ENCODE results near the gene ADRM1.

ADRM1 gene

DNA sequence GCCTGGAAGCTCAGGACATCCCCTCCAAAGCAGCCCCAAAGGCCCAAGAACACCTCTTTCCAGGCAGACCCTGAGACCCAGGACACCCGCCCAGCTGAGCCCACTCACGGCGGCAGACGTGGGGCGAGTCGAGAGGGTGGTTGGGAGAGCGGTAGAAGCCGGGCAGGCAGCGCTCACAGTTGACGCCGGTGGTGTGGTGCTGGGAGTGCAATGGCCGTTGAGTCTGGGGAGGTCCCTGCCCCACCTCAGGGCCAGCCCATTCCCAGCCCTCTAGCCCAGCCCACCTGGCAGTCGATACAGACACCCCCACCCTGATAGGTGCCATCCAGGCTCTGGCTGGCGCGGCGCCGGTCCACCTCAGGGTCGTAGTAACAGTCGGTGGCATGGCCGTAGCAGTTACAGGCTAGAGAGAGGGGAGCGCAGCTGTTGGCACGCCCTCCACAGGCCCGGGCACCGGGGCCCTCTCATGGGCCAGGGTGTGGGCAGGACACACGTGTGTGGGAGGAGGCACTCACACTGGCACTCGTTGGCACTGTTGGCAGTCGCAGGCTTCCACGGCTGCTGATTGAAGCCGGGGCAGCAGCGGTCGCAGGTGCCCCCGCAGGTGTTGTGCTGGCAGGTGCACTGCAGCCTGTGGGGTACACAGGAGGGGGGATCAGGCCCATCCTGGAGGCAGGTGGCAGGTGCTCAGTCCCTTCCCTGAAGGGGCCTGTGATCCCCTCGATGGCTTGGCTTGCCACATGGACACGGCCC is 43.8 kb downstream of the ADRM1 start:
- ATAC-seq (peak; percentile 28), DNase-seq (no peak)
- no peaks in the 10 kb centered on the region for H3K4me1 Mint-ChIP-seq

DNA sequence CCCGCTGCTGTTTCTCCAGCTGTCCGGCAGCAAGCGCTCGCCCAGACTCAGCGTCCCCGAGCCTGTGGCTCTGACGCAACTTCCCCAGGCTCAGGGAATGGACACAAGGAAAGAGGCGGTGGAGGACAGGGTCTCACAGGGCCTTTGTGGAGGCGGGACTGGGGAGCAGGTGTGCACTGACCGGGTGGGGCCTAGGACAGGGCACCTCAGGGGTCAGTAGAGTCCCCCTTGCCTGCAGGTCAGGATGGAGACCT is 44.3 kb downstream of the ADRM1 start:
- no peak overlapping the region for H3K4me3 Mint-ChIP-seq
- no peaks in the 10 kb centered on the region for H3K4me1 Mint-ChIP-seq
- H3K27me3 Mint-ChIP-seq, result no peaks in the 10 kb centered on the region
- H3K9me3 Mint-ChIP-seq, result peaks cover 14 to 16% of the 10 kb centered on the region in 2 donors
- DNase-seq, result no peak
- no peak overlapping the region for H3K27ac Mint-ChIP-seq
- no peak for ATAC-seq

More for the DNA sequence above, 43.8 kb downstream of the ADRM1 start:
- Mint-ChIP-seq H3K4me3 (no peak overlapping the region), H3K27ac (no peak overlapping the region), H3K27me3 (no peaks in the 10 kb centered on the region), H3K9me3 (peaks cover 14 to 16% of the 10 kb centered on the region in 2 donors)

DNA sequence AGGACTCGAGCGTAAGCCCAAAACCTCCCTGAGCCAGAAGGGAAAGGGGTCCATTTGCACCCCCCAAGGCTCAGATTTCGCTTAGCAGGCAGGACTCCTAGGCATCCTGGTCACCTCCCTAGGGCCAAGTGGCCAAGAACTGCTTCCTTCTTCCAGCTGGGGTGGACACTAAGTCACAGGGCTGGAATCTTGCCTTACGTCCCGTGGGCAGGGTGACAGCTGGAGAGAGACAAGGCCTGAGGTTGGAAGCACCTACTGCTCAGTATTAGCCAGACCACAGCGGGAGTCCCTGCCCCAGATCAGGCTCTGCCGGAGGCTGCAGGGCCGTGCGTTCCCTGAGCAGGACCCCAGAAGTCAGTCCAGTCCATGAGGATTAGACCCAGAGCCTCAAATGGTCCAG is 44.6 kb downstream of the ADRM1 start:
- Mint-ChIP-seq H3K4me1 (no peaks in the 10 kb centered on the region), H3K4me3 (no peak overlapping the region), H3K9me3 (peaks cover 14 to 16% of the 10 kb centered on the region in 2 donors), H3K27me3 (no peaks in the 10 kb centered on the region), H3K27ac (no peak overlapping the region)
- DNase-seq (no peak), ATAC-seq (no peak)

DNA sequence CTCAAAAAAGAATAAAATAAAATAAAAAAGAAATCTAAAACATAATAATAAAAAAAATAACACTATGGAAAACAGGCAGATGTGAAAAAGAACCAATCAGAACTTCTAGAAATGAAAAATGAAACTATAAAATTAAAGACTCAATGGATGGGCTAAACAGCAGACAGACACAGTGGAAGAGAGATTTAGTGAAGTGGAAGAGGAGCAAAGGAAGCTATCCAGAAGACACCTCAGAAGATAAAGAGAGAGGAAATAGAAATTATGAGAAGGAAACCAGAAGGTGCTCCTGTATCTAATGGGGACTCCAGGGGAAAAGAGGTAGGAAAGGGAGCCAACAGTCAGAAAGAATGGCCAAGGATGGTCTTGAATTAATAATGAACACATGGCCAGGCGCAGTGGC is 45.8 kb downstream of the ADRM1 start:
- ATAC-seq, result no peak

DNA sequence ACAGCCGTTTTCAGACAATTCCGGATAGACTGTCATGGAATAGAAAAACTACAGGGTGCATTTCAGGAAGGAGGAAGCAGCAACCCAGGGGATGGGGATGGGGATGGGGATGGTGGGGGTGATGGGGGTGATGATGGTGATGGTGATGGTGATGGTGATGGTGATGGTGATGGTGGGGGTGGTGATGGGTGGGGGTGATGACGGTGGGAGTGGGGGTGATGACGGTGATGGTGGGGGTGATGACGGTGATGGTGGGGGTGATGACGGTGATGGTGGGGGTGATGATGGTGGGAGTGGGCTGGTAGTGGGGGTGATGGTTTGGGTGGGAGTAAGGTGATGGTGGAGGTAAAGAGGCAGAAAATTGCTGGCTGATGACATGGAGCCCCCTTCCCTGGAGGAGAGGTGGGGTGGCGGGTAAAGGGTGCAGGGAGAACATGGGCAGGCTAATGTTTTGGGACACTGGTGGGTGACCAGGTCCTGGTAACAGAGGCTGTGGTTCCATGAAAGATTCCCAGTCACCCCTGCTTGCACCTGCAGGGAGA is 46.8 kb downstream of the ADRM1 start:
- ATAC-seq, result no peak
- Mint-ChIP-seq H3K4me1 (no peaks in the 10 kb centered on the region), H3K27me3 (no peaks in the 10 kb centered on the region), H3K4me3 (no peak overlapping the region), H3K9me3 (peaks cover 14 to 16% of the 10 kb centered on the region in 2 donors), H3K27ac (no peak overlapping the region)
- DNase-seq, result no peak

More for the DNA sequence above, 45.8 kb downstream of the ADRM1 start:
- DNase-seq, result no peak
- Mint-ChIP-seq H3K27ac (no peak overlapping the region), H3K4me1 (no peaks in the 10 kb centered on the region), H3K4me3 (no peak overlapping the region), H3K9me3 (peaks cover 14 to 16% of the 10 kb centered on the region in 2 donors), H3K27me3 (no peaks in the 10 kb centered on the region)

DNA sequence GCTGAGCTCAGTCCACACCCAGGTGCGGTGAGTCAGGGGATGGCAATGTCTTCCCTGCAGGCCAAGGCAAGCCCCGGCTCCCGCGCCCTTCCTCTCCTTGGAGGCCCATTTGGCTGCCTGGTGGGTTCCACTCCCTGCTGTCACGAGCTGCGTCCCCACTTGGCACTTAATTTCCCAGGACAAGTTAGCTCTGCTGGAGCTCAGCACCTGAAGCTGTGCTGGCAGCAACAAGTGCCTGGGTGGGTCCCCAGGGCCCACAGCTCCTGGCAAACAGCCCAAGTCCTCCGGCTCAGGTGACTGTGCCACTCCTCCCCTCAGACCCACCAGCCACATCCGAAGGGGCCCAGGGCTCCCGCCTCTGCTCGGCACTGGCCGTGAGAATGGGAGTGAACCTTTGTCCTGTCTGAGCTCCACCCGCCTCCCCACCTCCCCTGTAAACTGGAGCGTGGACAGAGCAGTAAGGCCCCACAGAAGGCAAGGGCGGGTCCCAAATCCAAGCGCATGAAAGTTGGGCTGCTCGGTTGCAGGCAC is 47.4 kb downstream of the ADRM1 start:
- Mint-ChIP-seq H3K4me3 (no peak overlapping the region), H3K27ac (no peak overlapping the region), H3K4me1 (no peaks in the 10 kb centered on the region), H3K9me3 (peaks cover 14 to 16% of the 10 kb centered on the region in 2 donors), H3K27me3 (no peaks in the 10 kb centered on the region)
- no peak for DNase-seq
- ATAC-seq, result no peak

DNA sequence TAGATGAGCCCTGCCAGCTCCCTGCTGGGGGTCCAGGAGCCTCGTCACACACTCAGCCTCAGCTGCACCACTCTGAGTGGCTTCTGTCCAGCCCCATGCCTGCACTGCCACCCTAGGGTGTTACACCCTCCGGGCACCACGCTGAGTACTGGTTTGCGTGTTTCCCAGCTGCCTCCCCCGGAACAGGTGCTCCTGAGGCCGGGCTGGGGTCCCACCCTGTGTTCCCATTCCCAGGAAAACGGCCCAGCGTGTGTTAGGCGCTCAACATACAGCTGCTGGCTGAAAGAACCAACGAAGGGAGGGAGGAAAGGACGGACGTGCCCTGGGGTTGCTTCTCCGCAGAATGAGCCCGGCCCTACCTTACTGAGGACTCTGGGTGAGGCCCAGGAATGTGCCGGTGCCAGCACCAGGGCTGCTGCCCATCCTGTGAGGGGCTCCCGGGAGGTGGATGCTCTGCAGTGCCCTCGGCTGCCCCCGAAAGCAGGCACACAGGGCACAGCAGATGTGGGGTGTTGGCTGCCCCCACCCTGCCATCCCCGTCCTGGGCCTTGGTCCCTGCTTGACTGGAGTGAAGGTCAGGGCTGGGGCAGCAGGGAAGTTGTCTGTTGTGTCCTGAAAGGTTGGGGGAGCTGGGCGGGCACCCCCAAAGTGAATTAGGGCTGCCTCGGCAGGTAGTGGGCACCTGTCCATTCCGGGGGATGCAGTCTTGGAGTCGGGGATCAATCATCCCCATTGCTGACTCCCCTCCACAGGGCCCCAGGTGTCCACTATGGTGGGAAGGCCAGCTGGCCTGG is 48.0 kb downstream of the ADRM1 start:
- Mint-ChIP-seq H3K27ac (no peak overlapping the region), H3K9me3 (peaks cover 14 to 16% of the 10 kb centered on the region in 2 donors), H3K4me1 (no peaks in the 10 kb centered on the region), H3K27me3 (no peaks in the 10 kb centered on the region), H3K4me3 (no peak overlapping the region)
- ATAC-seq, result no peak
- DNase-seq, result no peak

DNA sequence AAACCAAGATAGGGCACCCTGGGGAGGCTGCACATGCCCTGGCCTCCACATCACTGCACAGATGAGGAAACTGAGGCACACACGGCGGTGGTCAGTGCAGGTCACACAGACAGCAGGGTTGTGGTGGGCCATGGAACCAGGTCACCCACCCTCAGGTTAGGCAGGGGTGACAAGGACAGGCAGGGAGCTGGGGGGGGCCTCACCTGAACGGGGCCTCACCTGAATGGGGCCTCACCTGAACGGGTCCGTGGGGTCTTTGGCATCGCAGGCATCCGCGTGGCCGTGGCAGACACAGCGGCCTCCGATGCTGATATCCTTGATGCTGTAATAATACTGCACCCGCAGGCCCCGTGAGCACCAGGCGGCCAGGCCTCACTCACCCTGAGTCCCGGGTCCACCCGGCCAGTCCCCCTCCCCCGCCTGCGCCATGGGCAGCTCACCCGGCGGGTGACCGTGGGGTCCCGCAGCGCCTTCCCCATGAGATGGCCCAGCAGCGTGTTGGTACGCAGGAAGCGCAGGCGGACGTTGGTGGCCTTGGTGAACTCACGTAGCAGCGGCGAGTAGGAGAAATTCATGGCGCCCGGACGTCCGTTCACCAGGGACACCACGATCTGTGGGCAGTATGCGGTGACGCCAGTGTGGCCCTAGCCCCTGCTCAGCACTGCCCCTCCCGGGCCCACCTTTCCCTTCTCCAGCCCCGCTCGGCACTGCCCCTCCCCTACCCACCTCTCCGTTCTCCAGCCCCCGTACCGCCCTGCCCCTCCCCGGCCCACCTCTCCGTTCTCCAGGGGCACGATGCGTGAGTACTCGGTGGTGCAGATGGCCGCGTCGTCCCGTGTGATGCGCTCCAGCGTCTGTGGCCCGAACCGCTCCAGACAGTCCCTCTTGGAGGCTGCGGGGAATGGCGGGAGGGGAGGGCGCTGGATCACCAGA is 48.9 kb downstream of the ADRM1 start:
- Mint-ChIP-seq H3K4me1 (no peaks in the 10 kb centered on the region), H3K27me3 (peaks cover 4% of the 10 kb centered on the region), H3K4me3 (no peak overlapping the region), H3K9me3 (peaks cover 14 to 16% of the 10 kb centered on the region in 2 donors), H3K27ac (no peak overlapping the region)
- peak; percentile 34 for ATAC-seq
- no peak for DNase-seq

DNA sequence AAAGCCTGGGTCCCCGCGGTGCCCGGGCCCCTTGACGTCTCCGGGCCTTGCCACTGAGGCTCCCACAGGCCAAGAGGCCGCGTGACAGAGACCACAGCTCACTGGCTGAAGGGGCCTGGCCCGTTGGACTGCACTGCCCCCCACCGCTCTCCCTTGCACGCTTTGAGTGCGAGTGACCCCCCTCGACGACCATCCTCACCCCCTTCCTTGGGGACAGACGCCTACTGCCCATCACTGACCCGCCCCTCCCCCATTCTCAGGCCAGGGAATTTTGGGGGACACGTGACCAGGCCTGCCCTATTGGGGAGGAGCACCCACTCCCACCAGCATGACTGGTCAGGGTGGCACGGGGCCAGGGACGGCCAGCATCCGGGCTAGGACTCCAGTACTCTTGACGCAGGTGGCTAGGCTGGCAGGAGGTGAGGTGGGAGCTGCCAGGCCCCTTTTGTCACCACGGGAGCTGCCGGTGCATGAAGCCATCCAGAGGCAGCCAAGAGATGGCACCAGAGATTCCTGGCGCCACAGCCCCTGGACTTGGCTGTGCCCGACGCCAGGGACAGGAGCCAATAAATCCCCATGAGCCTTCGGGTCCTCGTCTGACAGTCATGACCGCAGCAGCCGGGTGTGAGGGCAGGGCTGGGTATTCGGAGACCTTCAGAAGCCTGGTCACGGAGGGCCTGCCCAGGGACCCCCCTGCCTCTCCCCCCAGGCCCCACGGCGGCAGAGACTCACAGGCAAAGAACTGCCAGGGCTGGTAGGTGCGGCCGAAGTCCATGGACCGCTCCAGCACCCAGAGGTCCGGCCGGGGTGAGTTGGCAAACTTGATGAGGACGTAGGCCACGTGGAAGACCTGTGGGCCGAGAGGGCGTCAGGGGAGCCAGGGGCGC is 49.8 kb downstream of the ADRM1 start:
- no peak overlapping the region for H3K27ac Mint-ChIP-seq
- H3K4me3 Mint-ChIP-seq, result no peak overlapping the region

DNA sequence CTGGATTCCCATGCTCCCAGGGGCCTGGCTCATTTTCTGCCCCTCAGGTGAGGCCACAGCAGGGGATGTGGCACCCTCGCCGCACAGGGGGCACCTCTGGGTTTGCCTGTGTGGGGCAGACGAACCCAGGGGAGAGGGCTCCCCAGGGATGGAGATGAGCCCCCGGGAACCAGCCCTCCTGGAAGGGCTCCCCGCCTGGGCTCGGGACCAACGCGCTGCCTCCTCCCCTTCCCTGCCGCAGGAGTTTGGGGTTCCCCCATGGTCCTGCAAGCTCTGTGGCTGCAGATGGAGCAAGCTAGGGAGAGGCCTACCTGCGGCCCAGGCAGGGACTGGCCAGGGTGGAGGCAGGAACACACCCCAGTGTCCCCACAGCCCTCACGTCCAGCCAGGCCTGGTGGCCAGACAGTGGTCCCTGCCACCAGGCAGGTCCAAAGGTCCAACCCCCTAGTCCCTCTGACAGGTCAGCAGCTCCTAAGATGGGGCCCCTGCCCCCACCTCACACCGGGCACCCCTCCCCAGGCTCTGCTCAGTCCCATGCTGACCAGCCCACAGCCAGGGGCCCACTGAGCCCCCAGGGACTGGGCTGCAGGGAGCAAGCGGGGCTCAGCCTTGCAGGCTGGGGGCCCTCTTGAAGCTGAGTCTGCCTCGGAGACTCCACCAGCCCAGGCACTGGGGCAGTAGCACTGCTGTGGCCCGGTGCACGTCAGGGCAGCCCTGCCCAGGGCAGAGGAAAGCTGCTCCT is 50.7 kb downstream of the ADRM1 start:
- DNase-seq (no peak), ATAC-seq (peak; percentile 10)
- no peaks in the 10 kb centered on the region for H3K4me1 Mint-ChIP-seq
- H3K4me3 Mint-ChIP-seq, result no peak overlapping the region
- peaks cover 8 to 13% of the 10 kb centered on the region in 2 donors for H3K9me3 Mint-ChIP-seq
- no peak overlapping the region for H3K27ac Mint-ChIP-seq
- peaks cover 9% of the 10 kb centered on the region for H3K27me3 Mint-ChIP-seq

More for the DNA sequence above, 49.8 kb downstream of the ADRM1 start:
- no peaks in the 10 kb centered on the region for H3K4me1 Mint-ChIP-seq
- H3K27me3 Mint-ChIP-seq, result peaks cover 8% of the 10 kb centered on the region
- DNase-seq (no peak), ATAC-seq (no peak)
- peaks cover 14 to 16% of the 10 kb centered on the region in 2 donors for H3K9me3 Mint-ChIP-seq

DNA sequence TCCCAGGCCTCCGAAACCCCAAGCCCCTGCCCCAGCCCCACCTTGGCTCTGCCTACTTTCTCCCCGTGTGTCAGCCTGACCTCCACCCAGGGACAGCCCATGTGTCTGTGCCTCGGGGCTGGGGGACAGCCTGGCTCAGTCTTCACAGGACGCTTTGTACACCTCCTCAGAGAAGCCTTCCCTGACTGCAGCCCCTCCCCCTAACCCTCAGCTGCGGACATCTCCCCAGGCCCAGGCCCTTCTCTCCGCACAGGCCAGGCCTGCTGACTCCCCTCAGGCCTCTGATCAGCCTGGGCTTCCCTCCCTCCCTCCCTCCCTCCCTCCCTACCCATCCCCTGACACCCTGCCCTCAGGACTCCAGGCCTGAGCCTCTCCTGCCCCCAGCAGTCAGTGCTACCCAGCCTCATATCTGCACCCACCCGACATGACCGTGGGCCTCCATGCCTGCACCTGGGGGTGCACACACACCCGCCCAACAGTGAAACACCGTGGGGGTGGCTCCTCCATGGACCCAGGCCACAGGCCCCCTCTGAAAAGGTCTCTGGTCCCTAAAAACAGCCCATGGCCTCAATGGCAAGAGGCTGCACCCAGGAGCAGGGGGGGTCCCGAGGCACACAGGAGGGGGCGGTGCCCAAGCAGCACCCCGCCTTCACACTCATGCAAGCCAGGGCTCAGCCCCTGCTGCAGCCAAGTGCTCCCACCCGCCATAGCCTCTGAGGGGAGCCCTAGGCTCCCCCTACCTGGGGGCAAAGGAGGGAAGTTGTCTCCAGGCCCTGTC is 51.4 kb downstream of the ADRM1 start:
- ATAC-seq, result no peak
- Mint-ChIP-seq H3K27ac (no peak overlapping the region), H3K9me3 (peaks cover 3 to 5% of the 10 kb centered on the region in 2 donors)

DNA sequence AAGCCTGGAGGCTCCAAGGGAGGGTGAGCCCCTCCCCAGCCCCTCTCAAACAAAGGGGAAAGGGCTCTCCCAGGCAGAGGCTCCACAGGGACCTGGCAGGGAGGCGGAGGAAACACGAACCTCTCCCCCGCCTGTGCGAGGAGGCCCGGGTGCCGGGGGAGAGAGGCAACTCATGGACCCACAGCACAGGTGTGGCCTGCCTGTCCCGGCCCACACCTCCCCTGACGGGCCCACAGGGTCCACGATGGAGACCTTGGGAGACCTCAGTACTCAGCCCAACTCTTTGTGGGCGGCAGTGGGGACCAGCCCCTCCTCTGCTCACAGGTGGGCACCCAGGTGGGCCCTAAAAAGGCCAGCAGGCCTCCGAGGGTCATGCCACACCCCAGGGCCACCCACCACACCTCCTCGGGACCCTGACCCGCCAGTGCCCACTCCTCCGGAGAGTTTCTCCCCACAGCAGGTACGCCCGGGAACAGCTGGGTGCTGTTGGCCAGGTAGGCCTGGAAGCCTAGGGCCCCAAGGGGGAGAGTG is 52.1 kb downstream of the ADRM1 start:
- H3K4me3 Mint-ChIP-seq, result no peak overlapping the region
- H3K27me3 Mint-ChIP-seq, result peaks cover 15% of the 10 kb centered on the region
- ATAC-seq (no peak), DNase-seq (no peak)
- H3K27ac Mint-ChIP-seq, result no peak overlapping the region
- no peaks in the 10 kb centered on the region for H3K9me3 Mint-ChIP-seq
- H3K4me1 Mint-ChIP-seq, result no peaks in the 10 kb centered on the region

More for the DNA sequence above, 51.4 kb downstream of the ADRM1 start:
- Mint-ChIP-seq H3K4me3 (no peak overlapping the region), H3K27me3 (peaks cover 15% of the 10 kb centered on the region), H3K4me1 (no peaks in the 10 kb centered on the region)
- no peak for DNase-seq

DNA sequence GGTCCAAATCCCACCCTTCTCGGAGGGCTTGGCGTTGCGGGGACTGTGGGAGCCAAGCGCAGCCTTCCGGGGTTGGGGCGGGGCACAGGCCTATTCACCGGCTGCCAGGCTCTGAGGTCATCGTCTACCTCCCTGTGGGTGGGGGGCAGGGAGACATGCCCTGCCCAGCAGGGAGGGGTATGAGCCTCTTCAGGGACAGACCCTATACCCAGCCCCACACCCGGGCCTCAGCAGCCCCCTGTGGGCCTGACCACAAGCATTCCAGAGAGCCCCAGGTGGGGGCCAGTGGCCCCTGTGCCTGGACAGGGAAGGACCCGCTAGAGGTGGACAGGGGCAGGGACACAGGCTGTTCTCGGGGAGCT is 52.7 kb downstream of the ADRM1 start:
- Mint-ChIP-seq H3K9me3 (no peaks in the 10 kb centered on the region), H3K4me1 (no peaks in the 10 kb centered on the region), H3K27ac (no peak overlapping the region), H3K27me3 (peaks cover 15% of the 10 kb centered on the region), H3K4me3 (no peak overlapping the region)
- ATAC-seq (no peak), DNase-seq (no peak)

Data from stimulated activated naive CD8-positive, alpha-beta T cell treated with anti-CD3 and anti-CD28 coated beads, Interleukin-15, amount 100 ng/mL, for 72 hours (primary cell).